ENCODE data around the gene RABGAP1L. TPM values are rescaled to one million over a fixed set of nuclear protein-coding genes. Genes with fewer than 3 reads are reported as not detected.

Gene RABGAP1L
- total and polyA plus RNA-seq, 2 donors (not counting 3 experiments of a cell fraction or from before 2014, with no cell fraction given) = 6.4 to 22.2 TPM

GRCh38 chr1:174169342-174169741 is 10.0 kb downstream of the RABGAP1L start:
- ChIA-PET POLR2A (no interaction called here), CTCF (interaction anchor here (0.9 to 1.0 kb wide), 3 partner anchors 48 to 1427 kb away, joined by 3 read pairs; no protein-coding TSS in a partner anchor)
- FAIRE-seq (no peak), DNase-seq (ENCODE audit: low read depth, low spot score) (no peak)
- Histone ChIP-seq H3K9ac (replicated peaks; ENCODE audit: extremely low read depth, insufficient read depth, low read length) (no peak overlapping the region), H3K4me1 (ENCODE audit: control insufficient read depth, extremely low read depth, insufficient read depth, low read length) (no peaks in the 10 kb centered on the region), H3K9me1 (replicated peaks; ENCODE audit: control insufficient read depth, extremely low read depth, insufficient read depth, low read length) (no peaks in the 10 kb centered on the region), H4K20me1 (replicated peaks; ENCODE audit: control insufficient read depth, extremely low read depth, insufficient read depth, low read length) (no peaks in the 10 kb centered on the region), H3K4me2 (ENCODE audit: insufficient read depth, low read length) (no peak overlapping the region), H2AFZ (ENCODE audit: low read depth, low read length) (no peak overlapping the region), H3K4me3 (replicated peaks in 1 of 3; ENCODE audit: insufficient read depth in 1 of 3, low read depth in 1 of 3, low read length in 3 of 3) (no peak overlapping the region), H3K27ac (ENCODE audit: insufficient read depth, low read depth, low read length) (no peak overlapping the region), H3K79me2 (ENCODE audit: control insufficient read depth, insufficient read depth, low read length) (no peaks in the 10 kb centered on the region), H3K36me3 (ENCODE audit: control insufficient read depth in 2 of 2, extremely low read depth in 1 of 2, insufficient read depth in 2 of 2, low read length in 2 of 2) (no peaks in the 10 kb centered on the region), H3K9me3 (replicated peaks; ENCODE audit: control insufficient read depth, insufficient read depth, low read length) (no peaks in the 10 kb centered on the region), H3K27me3 (ENCODE audit: control insufficient read depth in 2 of 2, insufficient read depth in 2 of 2, low read length in 2 of 2) (no peaks in the 10 kb centered on the region)
- no TSS peak for BruUV-seq (replicated peaks)
- dilution Hi-C loops (cut with MboI; ENCODE audit: extremely low pct_ligation_motif_present, low sequenced_read_pairs) = no loop called here
- intact Hi-C loops (cut with micrococcal nuclease) = no loop called here
- TF ChIP-seq GATA2 (IDR thresholded peaks at IDR 0.05; ENCODE audit: insufficient read depth, insufficient read length, low read depth, low read length) (no peak), FOS (IDR thresholded peaks at IDR 0.05; ENCODE audit: borderline replicate concordance, insufficient read depth, low read length) (no peak), CTCF (IDR thresholded peaks at IDR 0.05; ENCODE audit: extremely low read depth in 1 of 2, insufficient read depth in 1 of 2, low read depth in 1 of 2, low read length in 2 of 2) (no peak), MAX (IDR thresholded peaks at IDR 0.05; ENCODE audit: insufficient read depth, insufficient read length) (no peak), POLR2A (IDR thresholded peaks at IDR 0.05; ENCODE audit: low read depth, low read length) (no peak), EZH2 (IDR thresholded peaks at IDR 0.05; ENCODE audit: borderline replicate concordance, low read depth, low read length, severe bottlenecking) (no peak), JUN (IDR thresholded peaks at IDR 0.05; ENCODE audit: borderline replicate concordance, insufficient read depth, insufficient read length, low read depth) (no peak), POLR2AphosphoS5 (IDR thresholded peaks at IDR 0.05; ENCODE audit: insufficient read depth, low read depth, low read length) (no peak), MYC (IDR thresholded peaks at IDR 0.05; ENCODE audit: low read depth, low read length) (no peak)

Data from endothelial cell of umbilical vein (primary cell).